Activated CD8-positive, alpha-beta memory T cell treated with anti-CD3 and anti-CD28 coated beads for 24 hours (primary cell): ENCODE measurements around the gene ZNF260.

Experiments
- DNase-seq: peaks from one replicate; pipeline ENCODE4 v3.0.0-alpha.2; 2020

The ZNF260 gene

DNA sequence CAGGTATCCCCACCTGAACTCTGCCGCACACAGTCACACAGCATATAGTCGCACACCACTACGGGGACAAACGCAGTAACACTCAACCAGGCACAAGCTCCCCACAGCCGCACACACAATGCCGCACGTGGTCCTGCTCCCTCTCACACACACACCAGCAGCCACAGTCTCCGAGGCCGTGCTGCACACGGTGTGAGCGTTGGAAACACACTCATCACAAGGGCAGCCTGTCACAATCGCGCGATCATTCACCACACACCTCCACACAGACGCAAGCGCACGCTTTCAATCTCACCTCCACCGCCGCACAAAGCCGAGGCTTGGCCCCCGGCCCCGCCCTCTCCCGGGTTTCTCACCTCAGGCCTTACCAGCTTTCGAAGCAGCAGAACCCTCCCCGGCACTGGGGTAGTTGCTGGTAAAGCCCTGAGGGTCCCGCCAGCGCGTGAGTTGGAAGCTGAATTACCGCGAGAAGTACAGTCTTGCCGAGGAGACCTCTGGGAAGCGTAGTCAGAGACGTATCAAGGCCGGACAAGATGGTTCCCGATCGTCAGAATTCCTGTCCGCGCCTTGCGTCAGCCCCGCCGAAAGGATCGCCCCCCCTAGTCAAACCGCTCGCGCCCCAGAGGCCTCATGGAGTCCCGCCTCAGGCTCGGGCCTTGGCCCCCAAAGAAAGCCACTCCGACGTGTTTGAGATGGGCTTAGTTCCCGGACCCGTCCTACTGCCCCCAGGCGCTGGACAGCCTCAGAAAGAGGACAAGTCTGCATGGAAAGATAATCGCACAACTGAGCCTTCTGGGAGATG, 38.8 kb downstream of the ZNF260 start, which contains the start of gene ZNF566:
TSS of gene ZNF566 (minus strand) at position 444 of the 802 bp plus-strand sequence. CDS start 13,004 bp downstream, outside the sequence.
- peak; percentile 95 for DNase-seq

DNA sequence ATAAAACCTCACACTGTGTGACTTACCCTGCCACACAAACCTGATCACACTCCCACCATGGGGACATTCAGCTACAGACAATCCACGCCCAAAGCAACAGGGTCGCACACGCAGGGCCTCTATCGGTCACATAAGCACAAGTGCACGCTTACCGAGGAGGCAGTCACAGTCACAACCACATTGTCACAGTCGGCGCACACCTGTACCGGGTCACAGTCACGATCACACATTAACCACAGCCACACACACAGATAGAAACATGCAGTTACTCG, 39.3 kb downstream of the ZNF260 start:
- DNase-seq, result no peak

DNA sequence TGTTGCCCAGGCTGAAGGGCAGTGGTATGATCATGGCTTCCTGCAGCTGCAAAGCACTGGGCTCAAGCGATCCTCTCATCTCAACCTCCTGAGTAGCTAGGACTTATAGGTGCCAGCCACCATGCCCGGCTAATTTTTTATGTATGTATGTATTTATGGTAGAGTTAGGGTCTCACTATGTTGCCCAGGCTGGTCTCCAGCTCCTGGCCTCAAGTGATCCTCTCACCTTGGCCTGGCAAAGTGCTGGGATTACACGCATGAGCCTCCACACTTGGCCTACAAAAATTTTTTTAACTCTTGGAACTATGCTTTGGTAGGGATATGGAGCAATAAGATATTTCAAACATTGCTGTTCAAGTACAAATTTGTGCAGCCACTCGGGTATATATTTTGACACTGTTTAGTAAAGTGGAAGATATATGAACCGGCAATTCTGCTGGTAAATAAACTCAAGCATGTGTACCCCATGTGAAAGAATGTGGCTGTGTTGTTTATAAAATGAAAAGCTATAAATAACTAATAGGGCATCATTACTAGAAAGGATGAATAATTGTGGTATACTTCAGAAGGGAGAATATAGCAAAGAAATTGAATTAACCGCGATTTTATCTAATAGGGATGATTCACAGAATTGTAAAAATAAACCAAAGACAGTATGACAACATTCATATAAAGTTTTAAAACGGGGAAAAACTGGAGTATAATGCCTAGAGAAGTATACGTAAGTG, 39.8 kb downstream of the ZNF260 start:
- no peak for DNase-seq

DNA sequence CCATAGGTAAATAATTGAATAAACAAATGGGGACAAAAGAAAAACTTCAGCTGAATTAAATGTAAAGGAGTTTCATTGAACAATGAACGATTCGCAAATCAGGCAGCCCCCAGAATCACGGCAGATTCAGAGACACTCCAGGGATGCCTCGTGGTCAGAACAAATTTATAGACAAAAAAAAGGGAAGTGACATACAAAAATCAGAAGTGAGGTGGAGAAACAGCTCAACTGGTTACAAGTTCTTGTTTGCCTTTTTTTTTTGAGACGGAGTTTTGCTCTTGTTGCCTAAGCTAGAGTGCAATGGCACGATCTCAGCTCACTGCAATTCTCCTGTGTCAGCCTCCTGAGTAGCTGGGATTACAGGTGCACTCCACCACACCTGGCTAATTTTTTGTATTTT, 44.4 kb downstream of the ZNF260 start:
- no peak for DNase-seq

DNA sequence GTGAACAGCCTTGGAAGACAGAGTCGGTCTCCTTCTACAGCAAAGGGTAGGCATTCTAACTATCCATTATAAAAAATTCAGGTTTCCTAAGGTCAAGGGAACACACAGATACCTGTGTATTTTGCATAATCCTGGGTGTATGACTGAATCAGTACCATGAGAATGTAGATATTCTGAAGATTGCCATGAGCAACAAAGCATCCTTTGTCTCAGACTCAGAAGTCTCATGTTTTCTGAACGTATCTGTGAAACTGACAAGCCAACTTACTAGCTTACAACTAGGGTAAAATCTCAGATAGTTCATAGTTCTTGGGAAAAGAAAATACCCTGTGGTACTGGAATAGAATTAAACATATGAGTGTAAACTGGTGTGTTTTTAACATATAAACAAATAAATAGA, 45.2 kb downstream of the ZNF260 start:
- no peak for DNase-seq
